D721Med (cell line): ENCODE results near the gene TMEM89.

Experiments used
- DNase-seq: peaks from one replicate; pipeline ENCODE4 v3.0.0; 2011; ENCODE audit warnings: low spot score; ENCODE audit not compliant: insufficient read length
- FAIRE-seq: peaks from 2 replicates; lab custom pipeline; 2011; peaks lifted over from hg19 to GRCh38; lab: Jason Lieb, UNC
- TF ChIP-seq, protein P1 (sequence below): IDR thresholded peaks from 2 replicates; pipeline ENCODE4 v1.5.1; 2012; ENCODE audit warnings: mild to moderate bottlenecking, control low read depth; ENCODE audit not compliant: insufficient read depth; ENCODE audit errors: missing control alignments

TMEM89 gene

DNA sequence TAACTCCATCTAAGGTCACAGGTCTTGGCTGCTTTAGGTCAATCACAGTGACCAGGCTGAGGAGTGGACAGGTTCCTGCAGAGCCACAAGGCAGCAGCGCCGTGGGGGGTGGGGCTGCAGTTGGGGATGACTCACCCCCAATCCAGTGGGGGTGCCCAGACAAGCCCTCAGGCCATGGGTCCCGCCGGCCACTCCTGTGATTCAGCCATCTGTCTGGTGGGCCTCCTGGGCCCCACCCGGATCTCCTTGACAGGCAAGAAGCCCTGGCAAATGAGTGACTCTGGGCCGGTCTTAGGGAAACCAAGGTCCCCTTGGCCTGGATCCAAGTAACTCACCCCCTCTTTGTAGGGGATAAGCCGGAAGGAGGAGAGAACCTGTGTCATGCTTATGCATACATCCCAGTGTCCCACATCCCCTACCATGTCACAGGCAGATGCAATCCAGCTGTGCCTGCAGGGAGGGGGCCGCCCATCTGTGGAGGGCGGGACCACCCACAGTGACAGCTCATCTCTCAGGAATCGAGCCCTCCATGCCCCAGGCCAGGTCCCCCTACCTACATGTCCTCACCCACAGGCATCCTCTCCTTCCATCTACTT is 25.9 kb downstream of the TMEM89 start:
- DNase-seq, result no peak
- FAIRE-seq, result no peak
- TF ChIP-seq, protein P1, sequence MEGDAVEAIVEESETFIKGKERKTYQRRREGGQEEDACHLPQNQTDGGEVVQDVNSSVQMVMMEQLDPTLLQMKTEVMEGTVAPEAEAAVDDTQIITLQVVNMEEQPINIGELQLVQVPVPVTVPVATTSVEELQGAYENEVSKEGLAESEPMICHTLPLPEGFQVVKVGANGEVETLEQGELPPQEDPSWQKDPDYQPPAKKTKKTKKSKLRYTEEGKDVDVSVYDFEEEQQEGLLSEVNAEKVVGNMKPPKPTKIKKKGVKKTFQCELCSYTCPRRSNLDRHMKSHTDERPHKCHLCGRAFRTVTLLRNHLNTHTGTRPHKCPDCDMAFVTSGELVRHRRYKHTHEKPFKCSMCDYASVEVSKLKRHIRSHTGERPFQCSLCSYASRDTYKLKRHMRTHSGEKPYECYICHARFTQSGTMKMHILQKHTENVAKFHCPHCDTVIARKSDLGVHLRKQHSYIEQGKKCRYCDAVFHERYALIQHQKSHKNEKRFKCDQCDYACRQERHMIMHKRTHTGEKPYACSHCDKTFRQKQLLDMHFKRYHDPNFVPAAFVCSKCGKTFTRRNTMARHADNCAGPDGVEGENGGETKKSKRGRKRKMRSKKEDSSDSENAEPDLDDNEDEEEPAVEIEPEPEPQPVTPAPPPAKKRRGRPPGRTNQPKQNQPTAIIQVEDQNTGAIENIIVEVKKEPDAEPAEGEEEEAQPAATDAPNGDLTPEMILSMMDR, result no peak

DNA sequence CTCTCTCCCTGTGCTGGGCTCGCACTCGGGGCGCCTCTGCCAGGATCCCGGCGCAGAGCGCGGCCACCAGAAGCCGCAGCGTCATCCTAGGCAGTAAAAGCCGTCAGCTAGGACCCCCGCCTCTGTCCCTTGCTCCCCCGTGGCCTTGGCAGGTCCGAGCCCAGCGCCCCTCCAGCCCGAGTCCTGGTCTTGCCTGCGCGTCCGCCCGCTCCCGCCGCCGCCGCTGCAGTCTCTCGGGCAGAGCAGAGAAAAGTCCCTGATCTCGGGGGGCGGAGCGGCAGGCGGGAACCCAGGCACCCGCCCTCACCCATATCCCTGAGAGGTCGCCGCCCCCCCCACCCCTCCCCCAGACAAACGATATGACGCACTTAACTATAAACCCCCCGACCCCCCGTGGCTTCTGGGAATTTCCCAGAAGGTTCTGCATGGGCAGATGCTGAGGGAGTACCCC is 26.5 kb downstream of the TMEM89 start, which contains the start of gene COL7A1:
Gene COL7A1, minus strand, starts transcription at position 255 of the 451 bp plus-strand sequence. Its CDS starts 170 bp downstream, at position 85.
- DNase-seq, result no peak
- TF ChIP-seq, protein P1, result no peak
- FAIRE-seq, result no peak

DNA sequence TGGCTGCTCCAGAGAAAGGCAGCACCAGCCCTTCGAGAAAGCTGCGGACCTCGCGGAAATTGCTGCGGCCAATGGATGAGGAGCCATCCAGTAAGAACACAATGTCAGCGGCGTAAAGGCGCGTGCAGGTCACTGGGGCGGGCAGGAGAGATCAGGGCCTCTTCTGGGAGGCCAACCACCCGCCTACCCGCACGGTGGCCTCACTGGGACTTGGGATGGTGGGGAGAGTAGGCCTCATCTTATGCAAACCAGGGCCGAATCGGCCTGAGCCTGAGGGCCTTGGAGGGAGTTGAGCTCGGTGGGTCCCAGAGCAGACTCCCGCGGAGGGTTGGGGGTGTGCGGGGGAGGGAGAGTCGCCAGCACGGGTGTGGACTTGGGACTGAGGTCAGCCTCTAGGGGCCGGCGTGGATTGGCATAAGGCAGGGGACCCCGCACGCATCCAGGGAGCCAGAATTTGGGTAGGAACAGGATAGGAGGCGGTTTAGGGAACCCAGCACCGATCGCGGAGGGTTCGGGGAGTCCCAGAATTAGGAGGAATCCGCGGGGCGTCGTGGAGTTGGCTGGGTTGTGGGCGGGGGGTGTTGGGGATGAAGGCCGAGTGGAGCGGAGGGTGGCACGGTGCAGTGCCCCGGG is 27.0 kb downstream of the TMEM89 start:
- no peak for FAIRE-seq
- TF ChIP-seq, protein P1, result no peak
- DNase-seq, result no peak

DNA sequence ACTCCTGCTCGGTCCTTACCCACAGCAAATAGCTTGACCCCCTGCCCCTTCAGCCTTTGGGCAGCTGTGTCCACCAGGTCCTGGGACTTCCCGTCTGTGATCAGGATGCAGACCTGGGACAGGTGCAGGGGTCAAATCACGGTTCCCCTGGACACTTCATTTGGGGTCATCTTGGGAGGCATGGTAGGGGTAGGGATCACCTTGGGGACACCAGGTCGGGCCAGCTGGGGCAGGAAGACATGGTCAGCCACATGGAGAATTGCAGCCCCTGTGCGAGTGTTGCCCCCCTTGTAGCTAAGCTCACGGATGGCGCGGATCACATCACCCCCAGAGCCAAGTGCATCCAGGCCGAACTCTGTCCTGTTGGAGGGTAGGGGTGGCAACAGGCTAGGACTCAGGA is 28.2 kb downstream of the TMEM89 start:
- no peak for FAIRE-seq
- DNase-seq, result no peak
- TF ChIP-seq, protein P1, result no peak

DNA sequence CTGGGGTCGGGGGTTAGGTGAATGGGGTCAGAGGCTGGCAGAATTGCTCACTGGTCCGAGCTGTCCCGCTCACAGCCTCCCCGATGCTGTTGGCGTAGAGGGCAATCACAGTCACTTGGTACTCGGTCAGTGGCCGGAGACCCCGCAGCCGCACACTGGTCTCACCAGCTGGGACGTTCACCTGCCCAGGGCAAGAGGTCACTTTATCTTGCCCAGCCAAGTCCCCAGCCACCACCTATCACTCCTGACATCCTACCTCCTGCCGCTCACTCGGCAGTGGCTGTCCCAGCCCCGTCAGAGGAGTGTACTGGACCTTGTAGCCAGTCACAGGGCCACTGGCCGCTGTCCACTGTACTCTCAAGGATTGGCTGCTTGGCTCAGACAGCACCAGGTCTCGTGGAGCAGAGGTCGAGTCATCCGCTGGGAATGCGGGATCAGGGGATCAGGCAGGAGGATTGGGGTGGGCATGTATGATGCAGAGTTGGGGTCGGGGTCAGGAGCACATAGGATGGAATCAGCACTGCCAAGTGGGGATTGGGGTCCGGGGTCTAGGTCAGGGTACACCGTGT is 29.0 kb downstream of the TMEM89 start:
- DNase-seq (no peak), FAIRE-seq (no peak)
- TF ChIP-seq, protein P1, result no peak

DNA sequence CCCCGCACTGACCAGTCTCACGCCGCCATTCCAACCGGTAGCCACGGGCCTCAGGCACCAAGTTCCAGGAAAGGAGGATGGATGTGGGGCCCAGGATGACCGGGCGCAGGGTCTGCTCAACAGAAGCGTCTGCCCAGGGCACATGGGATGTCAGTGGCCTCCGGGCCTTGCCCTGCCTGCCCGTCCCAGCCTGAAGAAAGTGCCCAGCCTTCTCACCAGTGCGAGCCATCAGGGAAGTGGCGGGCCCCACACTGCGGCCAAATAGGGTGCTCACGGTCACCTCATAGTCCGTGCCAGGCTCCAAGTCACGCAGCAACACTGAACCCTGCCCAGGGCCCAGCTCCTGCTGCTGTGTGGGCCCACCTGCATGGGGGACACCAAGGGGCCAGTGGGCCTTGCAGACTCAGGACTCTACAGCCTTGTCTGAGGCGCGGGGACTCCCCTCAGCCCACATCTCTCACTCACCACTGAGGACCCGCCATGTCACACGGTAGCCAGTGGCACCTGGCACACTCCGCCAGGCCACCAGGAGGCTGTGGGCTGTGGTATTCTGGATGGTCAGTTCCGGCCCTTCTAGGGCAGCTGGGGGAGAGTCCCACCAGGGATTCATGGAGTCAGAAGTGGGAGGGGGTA is 29.6 kb downstream of the TMEM89 start:
- DNase-seq (no peak), FAIRE-seq (no peak)
- TF ChIP-seq, protein P1, result no peak
